Brain pericyte (primary cell): ENCODE results near the gene UVSSA.
"Not testable (repeated sequence)": the region's sequence is repeated elsewhere in the genome, so short reads cannot be mapped to it uniquely, and the experiment has no call there.

Experiments
- DNase-seq: peaks from one replicate; pipeline ENCODE4 v3.0.0-alpha.2; 2012; ENCODE audit warnings: low read depth, low spot score

Gene UVSSA

DNA sequence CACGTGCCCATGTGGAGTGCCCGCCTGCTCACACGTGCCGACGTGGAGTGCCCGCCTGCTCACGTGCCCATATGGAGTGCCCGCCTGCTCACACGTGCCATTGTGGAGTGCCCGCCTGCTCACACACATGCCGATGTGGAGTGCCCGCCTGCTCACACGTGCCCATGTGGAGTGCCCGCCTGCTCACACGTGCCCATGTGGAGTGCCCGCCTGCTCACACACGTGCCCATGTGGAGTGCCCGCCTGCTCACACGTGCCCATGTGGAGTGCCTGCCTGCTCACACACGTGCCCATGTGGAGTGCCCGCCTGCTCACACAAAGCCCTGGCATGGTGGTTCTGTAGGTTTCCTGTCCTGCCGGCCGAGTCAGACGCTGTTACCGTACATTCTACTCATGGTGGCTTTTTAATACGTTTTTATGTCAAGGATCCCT, 48.4 kb downstream of the UVSSA start:
- DNase-seq, result not testable (repeated sequence)

DNA sequence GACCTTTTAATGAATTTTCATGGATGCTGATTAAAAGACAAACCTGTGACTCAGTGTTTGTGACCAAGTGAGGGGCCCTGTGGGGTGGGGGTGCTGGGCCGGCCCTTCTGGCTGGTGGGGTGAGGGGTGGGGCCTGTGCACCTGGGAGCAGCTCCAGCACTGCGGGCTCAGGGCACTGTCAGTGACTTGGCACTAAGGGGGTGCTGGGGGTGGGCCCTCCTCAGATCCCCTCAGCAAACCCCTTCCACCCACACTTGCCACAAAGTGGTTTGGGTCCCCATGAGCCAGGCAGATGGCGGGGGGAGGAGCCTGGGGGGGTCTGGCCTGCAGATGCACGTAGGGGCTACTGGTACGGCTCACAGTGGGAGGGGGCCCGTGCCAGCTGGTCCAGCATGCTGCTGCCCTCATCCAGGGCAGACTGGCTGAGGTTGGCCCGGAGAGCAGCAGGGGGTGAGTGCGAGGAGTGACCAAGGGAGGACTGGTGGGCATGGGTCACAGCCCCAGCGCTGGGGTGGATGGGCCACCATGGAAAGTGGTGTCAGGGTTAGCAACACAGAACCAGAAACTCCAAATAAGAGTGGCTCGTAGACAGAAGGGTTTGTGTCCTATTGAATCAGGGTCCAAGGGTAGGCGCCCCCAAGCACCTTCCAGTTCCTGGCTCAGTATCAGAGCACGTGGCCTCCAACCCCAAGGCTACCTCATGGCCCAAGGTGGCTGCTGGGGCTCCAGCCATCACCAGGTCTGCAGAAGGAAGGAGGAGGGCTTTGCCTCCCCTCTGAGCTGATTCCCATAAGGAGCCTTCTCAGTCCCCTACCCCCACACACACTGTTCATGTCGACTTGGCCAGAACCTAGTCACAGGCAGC, 49.2 kb downstream of the UVSSA start:
- no peak for DNase-seq

DNA sequence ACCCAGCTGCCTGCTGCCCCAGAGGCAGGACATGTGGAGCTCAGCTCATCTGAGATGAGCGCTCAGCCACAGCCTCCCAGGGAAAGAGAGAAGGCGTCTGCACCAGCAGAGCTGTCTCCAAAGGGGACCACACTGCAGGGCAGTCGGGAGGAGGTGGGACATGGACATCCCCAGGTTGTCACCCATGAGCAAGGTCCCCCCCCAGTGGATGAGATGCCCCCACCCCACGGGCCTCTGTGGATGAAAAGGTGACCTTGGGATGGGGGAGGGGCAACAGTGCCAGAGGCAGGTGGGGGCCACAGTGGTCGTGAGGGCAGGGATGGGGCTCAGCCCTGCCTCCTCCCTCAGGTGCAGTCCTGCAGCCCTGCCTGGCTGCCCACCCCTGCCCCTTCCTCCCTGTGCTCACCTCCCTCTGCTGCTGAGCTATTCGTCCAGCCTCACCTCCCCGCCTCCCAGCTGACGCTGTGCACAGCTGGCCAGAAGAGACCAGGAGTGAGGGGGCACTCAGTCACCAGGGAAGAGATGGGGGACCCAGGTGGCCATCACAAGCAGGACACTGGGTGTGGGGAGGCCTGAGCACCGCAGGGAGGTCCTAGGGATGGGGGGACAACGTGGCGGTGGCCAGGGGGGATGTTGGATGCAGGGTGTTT, 49.9 kb downstream of the UVSSA start:
- DNase-seq, result no peak

GRCh38 chr4:1398681-1399507, 51.9 kb downstream of the UVSSA start:
- DNase-seq, result no peak

DNA sequence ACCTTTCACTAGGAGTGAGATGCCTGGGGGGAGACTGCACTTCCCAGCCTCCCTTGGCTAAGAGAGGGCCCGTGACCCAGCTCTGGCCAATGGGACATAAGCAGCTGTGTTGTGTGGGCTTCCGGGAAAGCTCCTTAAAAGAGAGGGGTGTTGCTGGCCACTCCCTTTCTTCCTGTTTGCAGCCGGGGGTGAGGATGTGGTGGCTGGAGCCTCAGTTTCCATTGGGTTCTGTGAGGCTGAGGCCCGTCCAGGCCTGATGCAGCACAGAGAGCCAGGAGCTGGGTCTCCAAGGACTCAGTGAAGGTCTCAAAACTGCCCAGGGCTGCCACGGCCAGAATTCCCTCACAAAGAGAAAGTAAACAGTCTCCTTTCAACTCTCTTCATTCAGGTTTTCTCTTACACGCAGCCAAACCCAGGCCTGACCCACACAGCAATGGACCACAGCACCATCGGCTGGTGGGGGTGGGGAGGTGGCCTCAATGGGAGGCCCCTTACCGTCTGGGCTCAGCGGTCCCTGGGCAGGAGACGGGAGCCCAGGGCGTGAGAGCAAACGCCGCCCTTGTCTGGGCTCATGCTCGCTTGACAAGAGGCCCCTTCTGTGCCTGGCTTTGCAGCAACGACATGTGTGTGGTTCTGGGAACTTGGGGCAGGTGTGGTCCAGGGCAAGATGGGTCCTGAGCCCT, 52.6 kb downstream of the UVSSA start:
- no peak for DNase-seq

DNA sequence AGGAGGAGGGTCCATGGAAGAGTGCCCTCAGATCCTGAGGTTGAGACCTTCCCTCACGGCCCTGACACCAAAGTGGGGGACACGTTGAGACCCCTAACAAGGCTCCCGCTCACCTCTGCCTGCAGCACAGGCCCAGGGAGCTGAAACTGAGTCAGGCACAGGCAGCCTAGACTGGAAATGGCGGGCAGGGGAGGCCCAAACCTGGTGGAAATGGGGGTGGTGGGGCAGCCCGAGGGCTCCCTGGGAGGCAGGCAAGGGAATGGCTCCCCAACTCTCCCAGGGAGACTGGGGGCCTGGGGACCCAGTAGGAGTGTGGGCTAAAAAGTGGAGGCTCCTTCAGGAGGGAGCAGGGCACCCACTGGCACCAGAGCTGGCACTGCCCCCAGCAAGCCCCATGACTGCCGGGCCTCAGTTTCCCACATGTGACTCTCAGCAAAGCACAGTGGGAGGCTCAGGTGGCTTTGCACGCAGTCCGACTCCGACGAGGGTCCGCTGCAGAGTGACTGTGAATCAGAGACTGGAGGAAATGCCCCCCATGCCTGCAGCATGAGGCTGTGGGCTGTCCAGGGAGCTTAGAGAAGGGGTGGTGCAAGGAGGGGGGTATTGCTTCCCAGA, 53.3 kb downstream of the UVSSA start:
- DNase-seq, result no peak

DNA sequence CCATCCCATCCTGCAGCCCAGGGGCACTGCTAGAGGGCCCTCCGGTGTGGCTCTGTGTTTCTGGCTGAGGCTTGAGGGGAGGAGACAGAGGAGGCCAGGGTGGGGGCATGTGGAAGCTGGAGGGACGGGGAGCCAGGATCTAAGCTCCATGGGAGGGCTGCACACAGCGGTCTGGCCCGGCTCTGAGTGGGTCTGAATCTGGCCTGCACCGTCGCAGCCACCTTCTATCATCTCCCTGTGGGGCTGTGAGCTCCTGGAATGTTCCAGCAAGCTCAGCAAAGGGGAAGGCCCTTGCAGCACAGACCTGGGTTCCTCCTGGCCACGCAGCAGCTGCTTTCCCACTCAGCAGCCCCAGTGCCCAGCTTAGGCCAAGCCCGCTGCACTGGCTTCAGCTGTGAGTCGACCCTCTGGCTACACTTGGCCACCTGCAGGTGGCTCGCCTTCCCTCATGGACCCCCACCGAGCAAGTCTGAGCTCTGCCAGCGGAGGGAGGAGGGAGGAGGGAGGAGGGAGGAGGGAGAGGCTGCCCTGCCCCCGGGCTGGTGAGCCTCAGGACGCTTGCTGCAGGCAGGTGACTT, 53.9 kb downstream of the UVSSA start:
- DNase-seq, result no peak

GRCh38 chr4:1401409-1402020, 54.5 kb downstream of the UVSSA start:
- no peak for DNase-seq

DNA sequence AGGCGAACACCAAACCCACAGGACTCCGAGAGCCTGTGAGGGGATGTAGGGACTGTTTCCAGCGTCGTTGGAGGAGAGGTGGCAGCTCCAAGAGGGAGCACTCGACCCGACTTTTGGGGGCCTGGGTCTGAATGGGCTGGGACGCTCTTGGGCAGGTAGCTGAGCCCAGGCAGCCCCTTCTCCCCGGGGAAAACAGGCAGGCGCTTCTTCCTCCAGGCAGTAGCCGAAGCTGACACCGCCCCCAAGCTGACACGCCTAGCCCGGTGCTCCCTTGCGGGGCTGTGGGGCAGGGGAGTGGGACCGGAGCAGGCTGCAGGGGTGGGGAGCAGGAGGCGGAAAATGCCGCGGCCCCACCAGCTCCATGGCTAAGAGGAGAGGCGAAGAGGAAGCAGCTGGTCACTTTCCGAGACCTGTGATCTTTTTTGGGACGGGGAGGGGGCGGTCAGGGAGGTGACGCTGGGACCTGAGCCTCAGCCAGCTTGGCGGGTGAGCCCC, 55.1 kb downstream of the UVSSA start:
- no peak for DNase-seq

GRCh38 chr4:1402516-1403091, 55.6 kb downstream of the UVSSA start:
- no peak for DNase-seq

- DNase-seq, result no peak
Observed at GRCh38 chr4:1403177-1403583, 56.2 kb downstream of the UVSSA start.

DNA sequence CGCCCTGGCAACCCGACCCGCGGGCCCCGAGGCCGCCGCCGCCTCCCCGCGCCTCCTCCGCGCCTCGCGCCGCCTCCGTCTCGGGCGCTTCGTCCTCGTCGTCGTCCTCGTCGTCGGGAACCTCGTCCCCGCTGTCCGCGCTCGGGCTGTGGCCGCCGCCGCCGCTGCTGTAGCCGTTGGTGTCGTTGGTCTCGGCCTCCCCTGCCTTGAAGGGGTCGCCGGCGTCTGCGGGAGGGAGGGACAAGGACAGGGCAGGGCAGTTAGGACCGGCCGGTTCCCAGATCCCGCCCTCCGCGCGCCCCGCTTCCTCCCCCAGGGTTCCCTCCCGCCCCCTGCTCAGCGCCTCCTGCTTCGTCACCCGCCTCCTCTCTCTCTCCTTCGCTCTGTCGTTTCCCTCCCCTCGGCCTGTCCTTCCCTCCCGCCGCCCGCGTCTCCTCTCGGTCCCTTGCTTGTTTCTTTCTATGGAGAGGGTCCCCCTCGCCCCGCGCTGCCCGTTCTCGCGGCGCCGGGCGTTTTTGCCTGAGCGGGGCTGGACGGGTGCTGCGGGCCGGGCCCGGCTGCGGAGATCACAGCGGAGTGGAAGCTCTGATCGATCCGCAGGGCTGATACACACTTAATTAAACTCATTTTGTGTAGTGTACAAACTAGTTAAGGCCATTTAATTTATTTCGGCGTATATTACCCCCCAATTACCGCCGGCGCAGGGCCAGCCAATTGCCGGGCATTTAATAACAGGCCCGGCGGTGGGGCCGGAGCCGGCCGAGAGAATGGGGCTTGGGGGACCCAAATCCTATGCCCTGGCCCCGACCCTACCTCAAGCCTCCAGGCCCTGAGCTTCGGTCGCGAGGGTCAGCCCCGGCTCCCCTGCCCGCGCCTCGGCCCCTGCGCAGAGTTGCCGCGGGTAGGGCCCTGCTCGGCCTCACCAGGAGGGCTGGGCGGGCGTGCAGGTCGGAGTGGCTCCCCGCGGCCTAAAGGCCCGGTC, 56.9 kb downstream of the UVSSA start:
- no peak for DNase-seq

DNA sequence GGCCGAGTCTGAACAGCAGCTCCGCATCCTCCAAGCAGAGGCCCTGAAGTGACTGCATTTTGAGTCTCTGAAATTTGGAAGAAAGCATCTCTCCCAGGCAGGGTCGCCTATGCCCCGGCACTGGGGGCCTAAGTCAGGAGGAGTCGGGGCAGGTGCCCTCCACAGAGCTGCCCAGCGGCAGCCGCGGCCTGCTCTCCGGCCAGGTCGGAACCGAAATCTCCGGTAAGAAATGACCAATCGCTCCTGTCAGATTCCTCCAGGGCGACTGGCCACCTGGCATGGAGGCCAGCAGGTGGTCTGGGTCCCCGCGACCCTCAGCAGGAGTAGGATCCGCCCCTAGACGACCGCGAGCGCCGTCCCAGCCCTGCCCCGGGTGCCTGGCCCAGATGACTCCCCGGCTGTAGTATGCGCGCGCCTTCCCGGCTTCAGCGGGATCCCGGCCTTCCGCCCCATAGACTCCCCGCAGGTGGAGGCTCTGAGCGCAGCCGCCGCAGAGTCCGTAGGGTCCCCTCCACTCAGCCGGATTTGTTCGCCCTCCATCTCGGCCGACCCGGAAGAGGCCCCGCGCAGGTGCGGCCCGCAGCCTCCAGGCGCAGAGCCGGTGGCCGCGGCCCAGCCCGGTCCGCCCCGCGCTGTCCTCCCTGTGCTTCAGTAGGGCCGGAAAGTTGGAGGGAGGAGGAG, 57.7 kb downstream of the UVSSA start:
- no peak for DNase-seq

GRCh38 chr4:1405254-1405635, 58.2 kb downstream of the UVSSA start:
- DNase-seq, result no peak

- no peak for DNase-seq
Observed at GRCh38 chr4:1405636-1406393, 58.8 kb downstream of the UVSSA start.

- no peak for DNase-seq
Observed at GRCh38 chr4:1406394-1406980, 59.5 kb downstream of the UVSSA start, which contains the start of gene NKX1-1. Gene NKX1-1 (minus strand): TSS chr4:1406442. CDS start chr4:1406442, 0 bp downstream.
